Measurements from ENCODE around the gene ALK. TPM values are rescaled to one million over a fixed set of nuclear protein-coding genes. Genes with fewer than 3 reads are reported as not detected.

The ALK gene
- total RNA-seq, 2 donors from 2014 or later = under 0.01 to 0.26 TPM

DNA sequence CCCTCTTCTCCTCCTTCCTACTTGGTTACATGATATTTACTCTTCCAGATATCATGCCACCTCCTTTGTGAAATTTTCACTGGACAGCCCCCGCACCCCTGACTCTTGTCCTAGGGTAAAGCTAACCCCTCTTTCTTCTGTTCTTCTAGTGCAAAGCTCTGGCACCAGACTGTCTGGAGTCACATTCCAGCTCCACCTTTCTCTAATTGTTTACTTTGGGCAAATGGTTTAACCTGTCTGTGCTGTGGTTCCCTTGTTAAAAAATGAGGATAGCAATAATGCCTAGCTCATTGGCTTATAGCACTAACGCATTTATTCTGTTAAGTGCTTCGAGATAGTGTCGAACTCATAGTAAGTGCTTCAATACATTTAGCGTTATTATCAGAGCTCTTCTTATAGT lies 306.2 kb downstream of the ALK start:
- Histone ChIP-seq H3K27ac (no peak overlapping the region), H3K36me3 (replicated peaks in 1 of 2; ENCODE audit: insufficient read depth in 1 of 2, low read depth in 2 of 2) (no peaks in the 10 kb centered on the region), H3K4me3 (no peak overlapping the region), H3K9me3 (no peaks in the 10 kb centered on the region), H3K27me3 (no peaks in the 10 kb centered on the region), H3K4me1 (no peaks in the 10 kb centered on the region)
- WGBS, 2 donors = 77 to 81% methylated on average over 5 of the region's 5 CpGs
- intact Hi-C loops (cut with DNase I) = no loop called here
- no peak for TF ChIP-seq POLR2A (IDR thresholded peaks at IDR 0.05)
- TF ChIP-seq, protein P1, sequence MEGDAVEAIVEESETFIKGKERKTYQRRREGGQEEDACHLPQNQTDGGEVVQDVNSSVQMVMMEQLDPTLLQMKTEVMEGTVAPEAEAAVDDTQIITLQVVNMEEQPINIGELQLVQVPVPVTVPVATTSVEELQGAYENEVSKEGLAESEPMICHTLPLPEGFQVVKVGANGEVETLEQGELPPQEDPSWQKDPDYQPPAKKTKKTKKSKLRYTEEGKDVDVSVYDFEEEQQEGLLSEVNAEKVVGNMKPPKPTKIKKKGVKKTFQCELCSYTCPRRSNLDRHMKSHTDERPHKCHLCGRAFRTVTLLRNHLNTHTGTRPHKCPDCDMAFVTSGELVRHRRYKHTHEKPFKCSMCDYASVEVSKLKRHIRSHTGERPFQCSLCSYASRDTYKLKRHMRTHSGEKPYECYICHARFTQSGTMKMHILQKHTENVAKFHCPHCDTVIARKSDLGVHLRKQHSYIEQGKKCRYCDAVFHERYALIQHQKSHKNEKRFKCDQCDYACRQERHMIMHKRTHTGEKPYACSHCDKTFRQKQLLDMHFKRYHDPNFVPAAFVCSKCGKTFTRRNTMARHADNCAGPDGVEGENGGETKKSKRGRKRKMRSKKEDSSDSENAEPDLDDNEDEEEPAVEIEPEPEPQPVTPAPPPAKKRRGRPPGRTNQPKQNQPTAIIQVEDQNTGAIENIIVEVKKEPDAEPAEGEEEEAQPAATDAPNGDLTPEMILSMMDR (IDR thresholded peaks at IDR 0.05) = no peak
- no peak for DNase-seq
- ATAC-seq = no peak

DNA sequence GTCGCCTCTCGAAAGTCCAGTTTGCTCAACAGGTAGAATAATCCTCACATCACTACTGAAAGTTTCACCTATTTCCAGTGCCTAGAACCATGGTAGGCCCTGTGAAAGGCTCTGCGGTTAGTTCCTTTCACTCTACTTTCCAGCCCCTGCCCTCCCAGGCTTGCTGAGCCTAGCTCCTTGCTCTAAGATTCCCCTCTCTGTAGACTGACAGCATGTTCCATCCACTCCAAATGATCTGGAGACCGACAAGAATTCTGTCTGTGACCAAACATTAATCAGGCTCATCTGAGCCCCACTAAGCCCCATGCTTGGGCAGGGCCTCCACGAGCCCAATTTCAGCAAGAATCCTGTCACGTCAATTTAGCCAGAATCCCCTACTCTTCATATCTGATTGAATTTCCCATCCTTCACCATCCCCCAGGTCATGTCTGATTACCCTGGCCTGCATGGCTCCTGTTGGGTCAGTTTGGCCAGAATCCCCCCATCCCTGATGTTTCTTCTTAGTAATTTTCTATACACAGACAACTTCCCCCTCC lies 307.0 kb downstream of the ALK start:
- H3K4me3 ChIP-seq = no peak overlapping the region
- no peak for DNase-seq
- H3K36me3 ChIP-seq (replicated peaks in 1 of 2; ENCODE audit: insufficient read depth in 1 of 2, low read depth in 2 of 2) = no peaks in the 10 kb centered on the region
- no peaks in the 10 kb centered on the region for H3K9me3 ChIP-seq
- no peak for ATAC-seq
- TF ChIP-seq POLR2A (IDR thresholded peaks at IDR 0.05) = no peak
- TF ChIP-seq, protein P1 (IDR thresholded peaks at IDR 0.05) = no peak
- WGBS, 2 donors = 91 to 93% methylated on average over 6 of the region's 6 CpGs
- H3K27ac ChIP-seq = no peak overlapping the region
- intact Hi-C loops (cut with DNase I) = no loop called here
- H3K27me3 ChIP-seq = no peaks in the 10 kb centered on the region
- H3K4me1 ChIP-seq = no peaks in the 10 kb centered on the region

DNA sequence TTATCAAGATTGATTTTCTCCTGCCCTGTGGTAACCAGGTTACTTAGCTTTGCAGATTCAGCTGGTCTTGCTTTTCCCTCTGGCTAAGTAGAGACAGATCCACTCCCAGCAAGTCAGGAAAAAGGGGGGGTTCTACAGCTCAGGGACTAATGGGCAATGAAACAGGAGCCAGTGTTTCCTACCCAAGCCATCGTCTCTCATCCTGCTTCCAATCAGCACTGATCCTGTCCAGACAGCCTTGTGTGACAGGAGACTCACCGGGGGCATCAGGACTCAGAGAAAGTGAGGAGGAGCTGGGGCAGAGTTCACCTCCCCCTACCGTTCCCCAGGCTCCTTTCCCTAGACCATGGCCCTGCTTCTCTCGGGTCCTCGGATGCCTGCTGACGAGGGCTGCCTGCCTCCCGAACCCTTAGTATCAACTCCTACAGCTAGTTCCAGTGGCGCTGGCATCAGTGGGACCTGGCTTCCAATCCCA lies 307.6 kb downstream of the ALK start:
- H3K4me1 ChIP-seq = no peaks in the 10 kb centered on the region
- H3K27ac ChIP-seq = no peak overlapping the region
- no peak for TF ChIP-seq POLR2A (IDR thresholded peaks at IDR 0.05)
- TF ChIP-seq, protein P1 (IDR thresholded peaks at IDR 0.05) = no peak
- H3K9me3 ChIP-seq = no peaks in the 10 kb centered on the region
- intact Hi-C loops (cut with DNase I) = no loop called here
- DNase-seq (no peak), ATAC-seq (no peak)
- H3K27me3 ChIP-seq = no peaks in the 10 kb centered on the region
- 71 to 94% methylated on average over 8 of the region's 8 CpGs for WGBS, 2 donors
- no peak overlapping the region for H3K4me3 ChIP-seq
- H3K36me3 ChIP-seq (replicated peaks in 1 of 2; ENCODE audit: insufficient read depth in 1 of 2, low read depth in 2 of 2) = no peaks in the 10 kb centered on the region

DNA sequence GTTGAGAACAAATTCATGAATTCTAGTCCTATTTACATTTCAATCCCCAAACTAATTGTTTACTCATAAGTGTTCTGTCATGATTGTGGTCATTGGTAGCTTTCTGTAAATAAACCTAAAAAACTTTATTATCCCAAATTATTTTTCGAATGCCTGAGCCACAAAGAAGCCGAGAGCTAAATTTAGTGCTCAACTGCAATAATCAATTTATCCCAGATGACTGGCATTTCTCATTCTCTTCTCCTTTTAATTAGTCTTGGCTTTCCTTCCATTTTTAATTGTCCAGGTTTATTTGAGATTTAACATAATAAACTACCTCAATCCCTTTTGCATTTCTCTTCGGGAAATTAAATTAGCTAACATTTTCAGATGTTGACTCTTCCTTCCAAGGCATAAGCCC lies 308.3 kb downstream of the ALK start:
- 85 to 89% methylated on average over 3 of the region's 3 CpGs for WGBS, 2 donors
- no peaks in the 10 kb centered on the region for H3K36me3 ChIP-seq (replicated peaks in 1 of 2; ENCODE audit: insufficient read depth in 1 of 2, low read depth in 2 of 2)
- intact Hi-C loops (cut with DNase I) = no loop called here
- H3K4me1 ChIP-seq = no peaks in the 10 kb centered on the region
- ATAC-seq (no peak), DNase-seq (no peak)
- H3K4me3 ChIP-seq = no peak overlapping the region
- H3K27ac ChIP-seq = no peak overlapping the region
- TF ChIP-seq, protein P1 (IDR thresholded peaks at IDR 0.05) = no peak
- no peak for TF ChIP-seq POLR2A (IDR thresholded peaks at IDR 0.05)
- H3K27me3 ChIP-seq = no peaks in the 10 kb centered on the region
- no peaks in the 10 kb centered on the region for H3K9me3 ChIP-seq

DNA sequence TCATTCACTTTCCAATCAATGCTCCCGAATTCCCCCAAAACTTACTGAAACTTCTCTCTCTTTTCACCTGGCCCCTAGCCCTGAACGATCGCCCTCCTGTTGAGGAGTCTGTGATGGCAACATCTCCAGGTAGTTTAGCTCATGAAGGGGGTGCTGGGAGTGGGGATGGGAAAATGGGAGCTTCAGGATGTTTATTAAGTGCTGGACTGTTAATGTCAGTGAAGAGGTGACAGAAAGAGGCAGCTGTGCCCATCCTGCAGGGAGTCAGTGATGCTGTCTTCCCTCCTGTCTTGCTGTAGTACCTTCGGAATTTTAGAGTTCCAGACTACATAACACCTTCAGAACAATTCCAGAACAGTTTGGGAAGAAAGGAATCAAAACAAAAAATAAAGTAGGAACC lies 308.8 kb downstream of the ALK start:
- intact Hi-C loops (cut with DNase I) = no loop called here
- ATAC-seq = no peak
- TF ChIP-seq POLR2A (IDR thresholded peaks at IDR 0.05) = no peak
- TF ChIP-seq, protein P1 (IDR thresholded peaks at IDR 0.05) = no peak
- Histone ChIP-seq H3K4me3 (no peak overlapping the region), H3K27me3 (no peaks in the 10 kb centered on the region), H3K4me1 (no peaks in the 10 kb centered on the region), H3K9me3 (no peaks in the 10 kb centered on the region), H3K27ac (no peak overlapping the region), H3K36me3 (replicated peaks in 1 of 2; ENCODE audit: insufficient read depth in 1 of 2, low read depth in 2 of 2) (no peaks in the 10 kb centered on the region)
- WGBS, 2 donors = 90 to 96% methylated on average over 4 of the region's 4 CpGs
- DNase-seq = no peak
